Keratinocyte (primary cell): Measurements from ENCODE around the gene MIXL1. TPM values are rescaled to one million over a fixed set of nuclear protein-coding genes. Genes with fewer than 3 reads are reported as not detected.

Experiments used
- DNase-seq: peaks from one replicate; pipeline ENCODE4 v3.0.0-alpha.2; 2011; ENCODE audit warnings: low read depth, missing footprints, low spot score
- FAIRE-seq: peaks from 2 replicates; lab custom pipeline; 2011; peaks lifted over from hg19 to GRCh38; lab: Jason Lieb, UNC
- H2AFZ ChIP-seq: 2 replicates; pipeline ENCODE4 v1.6.0; 2012; ENCODE audit warnings: low read length, control low read depth, inconsistent platforms; ENCODE audit not compliant: control insufficient read depth
- H3K27ac ChIP-seq: 2 replicates; pipeline ENCODE4 v1.5.1; 2011; ENCODE audit warnings: low read length; ENCODE audit not compliant: control insufficient read depth, insufficient read depth
- H3K27me3 ChIP-seq: 3 replicates; pipeline ENCODE4 v1.6.0; 2011; ENCODE audit warnings: low read length; ENCODE audit not compliant: control insufficient read depth, insufficient read depth; ENCODE audit errors: extremely low read depth
- H3K36me3 ChIP-seq, 2 experiments: 2 replicates in 1 of 2; 3 replicates in 1 of 2; pipeline ENCODE4 v1.5.1; 2011; ENCODE audit warnings: low read length in 2 of 2, mild to moderate bottlenecking in 1 of 2; ENCODE audit not compliant: control insufficient read depth in 2 of 2, insufficient read depth in 2 of 2; ENCODE audit errors: extremely low read depth in 1 of 2
- H3K4me1 ChIP-seq: 3 replicates; pipeline ENCODE4 v1.5.1; 2011; ENCODE audit warnings: low read length; ENCODE audit not compliant: control insufficient read depth, insufficient read depth; ENCODE audit errors: extremely low read depth
- H3K4me2 ChIP-seq: 3 replicates; pipeline ENCODE4 v1.6.0; 2011; ENCODE audit warnings: low read depth, low read length; ENCODE audit not compliant: control insufficient read depth, insufficient read depth; ENCODE audit errors: extremely low read depth
- H3K4me3 ChIP-seq, 3 experiments: fragments of 200-600 bp in 1 of 3; sonication (generic) in 1 of 3; 2 replicates in 2 of 3; 3 replicates in 1 of 3; pipeline ENCODE4 v1.5.1; 2011 to 2016; ENCODE audit warnings: low read length in 3 of 3, mild to moderate bottlenecking in 3 of 3, control low read depth in 2 of 3, inconsistent platforms in 1 of 3, low read depth in 1 of 3, mixed read lengths in 1 of 3, mixed run types in 1 of 3, moderate library complexity in 1 of 3; ENCODE audit not compliant: control insufficient read depth in 2 of 3, insufficient read depth in 2 of 3; ENCODE audit errors: extremely low read depth in 1 of 3
- H3K79me2 ChIP-seq: 2 replicates; pipeline ENCODE4 v1.6.0; 2012; ENCODE audit warnings: low read length; ENCODE audit not compliant: control insufficient read depth, insufficient read depth
- H3K9ac ChIP-seq: 3 replicates; pipeline ENCODE4 v1.6.0; 2011; ENCODE audit warnings: low read length; ENCODE audit not compliant: control insufficient read depth, insufficient read depth; ENCODE audit errors: extremely low read depth
- H3K9me1 ChIP-seq: 3 replicates; pipeline ENCODE4 v1.6.0; 2011; ENCODE audit warnings: low read length; ENCODE audit not compliant: control insufficient read depth, insufficient read depth; ENCODE audit errors: extremely low read depth
- H3K9me3 ChIP-seq: 2 replicates; pipeline ENCODE4 v1.5.1; 2012; ENCODE audit warnings: low read depth, low read length; ENCODE audit not compliant: control insufficient read depth
- H4K20me1 ChIP-seq: 3 replicates; pipeline ENCODE4 v1.6.0; 2011; ENCODE audit warnings: low read length; ENCODE audit not compliant: control insufficient read depth, insufficient read depth; ENCODE audit errors: extremely low read depth
- EZH2 ChIP-seq: IDR thresholded peaks from one replicate; pipeline ENCODE4 v1.6.1; 2012; ENCODE audit warnings: inconsistent platforms, mild to moderate bottlenecking, low read length, moderate library complexity
- dilution Hi-C: fragments of 300-500 bp; cut with MboI; formaldehyde crosslinking; loops from one replicate; pipeline ENCODE4 v1.7.0; 2020; ENCODE audit warnings: low sequenced_read_pairs; ENCODE audit not compliant: extremely low pct_ligation_motif_present
- polyA plus RNA-seq, 5 experiments: library from polyadenylated mRNA; depleted of rRNA in 3 of 5; stranded (reverse) in 3 of 5; stranded (forward) in 1 of 5; unstranded in 1 of 5; fragments of >200 nt; gene quantifications; 1 replicate in 1 of 5; 2 replicates in 3 of 5; 3 replicates in 1 of 5; pipeline versions ENCODE4 v1.2.1 to v1.2.3, GENCODE V29; 2011 to 2012; ENCODE audit warnings: missing spikeins in 2 of 5, low read depth in 1 of 5, low replicate concordance in 1 of 5
- TF ChIP-seq, protein P1 (sequence below), 3 experiments: IDR thresholded peaks in 1 of 3; conservative IDR thresholded peaks in 1 of 3; optimal IDR thresholded peaks in 1 of 3; 2 replicates in 2 of 3; 3 replicates in 1 of 3; pipeline versions ENCODE3 to v1.5.1; 2011; ENCODE audit warnings: low read length in 3 of 3, mild to moderate bottlenecking in 3 of 3, moderate library complexity in 2 of 3, control low read depth in 1 of 3, inconsistent platforms in 1 of 3; ENCODE audit not compliant: insufficient read depth in 2 of 3; ENCODE audit errors: extremely low read depth in 1 of 3

Gene MIXL1
- polyA plus RNA-seq, 1 donor (not counting 4 experiments of a cell fraction or from before 2014, with no cell fraction given) = not detected

- TF ChIP-seq EZH2 = no peak
- TF ChIP-seq, protein P1, sequence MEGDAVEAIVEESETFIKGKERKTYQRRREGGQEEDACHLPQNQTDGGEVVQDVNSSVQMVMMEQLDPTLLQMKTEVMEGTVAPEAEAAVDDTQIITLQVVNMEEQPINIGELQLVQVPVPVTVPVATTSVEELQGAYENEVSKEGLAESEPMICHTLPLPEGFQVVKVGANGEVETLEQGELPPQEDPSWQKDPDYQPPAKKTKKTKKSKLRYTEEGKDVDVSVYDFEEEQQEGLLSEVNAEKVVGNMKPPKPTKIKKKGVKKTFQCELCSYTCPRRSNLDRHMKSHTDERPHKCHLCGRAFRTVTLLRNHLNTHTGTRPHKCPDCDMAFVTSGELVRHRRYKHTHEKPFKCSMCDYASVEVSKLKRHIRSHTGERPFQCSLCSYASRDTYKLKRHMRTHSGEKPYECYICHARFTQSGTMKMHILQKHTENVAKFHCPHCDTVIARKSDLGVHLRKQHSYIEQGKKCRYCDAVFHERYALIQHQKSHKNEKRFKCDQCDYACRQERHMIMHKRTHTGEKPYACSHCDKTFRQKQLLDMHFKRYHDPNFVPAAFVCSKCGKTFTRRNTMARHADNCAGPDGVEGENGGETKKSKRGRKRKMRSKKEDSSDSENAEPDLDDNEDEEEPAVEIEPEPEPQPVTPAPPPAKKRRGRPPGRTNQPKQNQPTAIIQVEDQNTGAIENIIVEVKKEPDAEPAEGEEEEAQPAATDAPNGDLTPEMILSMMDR (optimal IDR thresholded peaks at IDR 0.05 in 1 of 3, IDR thresholded peaks at IDR 0.05 in 1 of 3, conservative IDR thresholded peaks at IDR 0.05 in 1 of 3; ENCODE audit: extremely low read depth in 1 of 3, insufficient read depth in 2 of 3, low read length in 3 of 3) = no peak
- Histone ChIP-seq H3K79me2 (peaks cover 42% of the 10 kb centered on the region), H3K4me3 (peak overlapping the region; percentile 75 to 91 (median 78)), H3K4me2 (peak overlapping the region; percentile 100), H3K9ac (no peak overlapping the region), H3K4me1 (peaks cover 21% of the 10 kb centered on the region), H3K27ac (no peak overlapping the region), H3K9me3 (no peaks in the 10 kb centered on the region), H2AFZ (peak overlapping the region; percentile 96), H3K9me1 (peaks cover 2% of the 10 kb centered on the region), H3K36me3 (no peaks in the 10 kb centered on the region), H3K27me3 (no peaks in the 10 kb centered on the region), H4K20me1 (no peaks in the 10 kb centered on the region)
- FAIRE-seq (no peak), DNase-seq (no peak)
- dilution Hi-C loops = no loop called here
These were observed 36.1 kb upstream of the MIXL1 start for GRCh38 chr1:226187380-226187779.

- no peak overlapping the region for H3K9ac ChIP-seq
- FAIRE-seq = peak; percentile 5
- H4K20me1 ChIP-seq = no peaks in the 10 kb centered on the region
- H3K79me2 ChIP-seq = no peaks in the 10 kb centered on the region
- no peak overlapping the region for H3K4me3 ChIP-seq
- no peaks in the 10 kb centered on the region for H3K4me1 ChIP-seq
- no peak overlapping the region for H3K4me2 ChIP-seq
- dilution Hi-C loops = no loop called here
- no peak for TF ChIP-seq EZH2
- TF ChIP-seq, protein P1 (optimal IDR thresholded peaks at IDR 0.05 in 1 of 3, IDR thresholded peaks at IDR 0.05 in 1 of 3, conservative IDR thresholded peaks at IDR 0.05 in 1 of 3; ENCODE audit: extremely low read depth in 1 of 3, insufficient read depth in 2 of 3, low read length in 3 of 3) = no peak
- H3K9me3 ChIP-seq = no peaks in the 10 kb centered on the region
- no peaks in the 10 kb centered on the region for H3K27me3 ChIP-seq
- no peaks in the 10 kb centered on the region for H3K36me3 ChIP-seq
- no peak overlapping the region for H3K27ac ChIP-seq
- no peak overlapping the region for H2AFZ ChIP-seq
- H3K9me1 ChIP-seq = no peaks in the 10 kb centered on the region
- no peak for DNase-seq
These were observed 28.3 kb upstream of the MIXL1 start for GRCh38 chr1:226195144-226195543.
